ENCODE results near the gene PM20D2.
"Not testable (repeated sequence)": the region's sequence is repeated elsewhere in the genome, so short reads cannot be mapped to it uniquely, and the experiment has no call there.

The PM20D2 gene

GRCh38 chr6:89117211-89118108 lies 28.4 kb upstream of the PM20D2 start, which contains the start of gene SRSF12:
TSS of gene SRSF12 (minus strand) at chr6:89118071. CDS start at chr6:89117887, 184 bp downstream.
- in situ Hi-C loops (cut with HindIII; ENCODE audit: low sequenced_read_pairs), result no loop called here
- peak within 1 kb of the TSS; percentile 57 for H3K4me3 ChIP-seq (ENCODE audit: low read depth, low read length)
- DNase-seq (ENCODE audit: low read depth), result no peak
- TF ChIP-seq CTCF (IDR thresholded peaks at IDR 0.05; ENCODE audit: low read depth, low read length, missing control alignments), result no peak

GRCh38 chr6:89118931-89119330 lies 26.9 kb upstream of the PM20D2 start:
- in situ Hi-C loops (cut with HindIII; ENCODE audit: low sequenced_read_pairs), result no loop called here
- no peak for DNase-seq (ENCODE audit: low read depth)
- H3K4me3 ChIP-seq (ENCODE audit: low read depth, low read length), result no peak overlapping the region
- no peak for TF ChIP-seq CTCF (IDR thresholded peaks at IDR 0.05; ENCODE audit: low read depth, low read length, missing control alignments)

GRCh38 chr6:89120371-89120770 lies 25.5 kb upstream of the PM20D2 start:
- DNase-seq (ENCODE audit: low read depth), result no peak
- no peak overlapping the region for H3K4me3 ChIP-seq (ENCODE audit: low read depth, low read length)
- in situ Hi-C loops (cut with HindIII; ENCODE audit: low sequenced_read_pairs), result loop anchor here (5.0 kb wide), 1 partner anchor 33 kb away; no protein-coding TSS in a partner anchor
- no peak for TF ChIP-seq CTCF (IDR thresholded peaks at IDR 0.05; ENCODE audit: low read depth, low read length, missing control alignments)

GRCh38 chr6:89121934-89122333 lies 23.9 kb upstream of the PM20D2 start:
- in situ Hi-C loops (cut with HindIII; ENCODE audit: low sequenced_read_pairs), result loop anchor here (5.0 kb wide), 1 partner anchor 35 kb away; no protein-coding TSS in a partner anchor
- no peak for DNase-seq (ENCODE audit: low read depth)
- TF ChIP-seq CTCF (IDR thresholded peaks at IDR 0.05; ENCODE audit: low read depth, low read length, missing control alignments), result no peak
- H3K4me3 ChIP-seq (ENCODE audit: low read depth, low read length), result no peak overlapping the region

- DNase-seq (ENCODE audit: low read depth), result peak; percentile 27
- TF ChIP-seq CTCF (IDR thresholded peaks at IDR 0.05; ENCODE audit: low read depth, low read length, missing control alignments), result peak; percentile 63
- in situ Hi-C loops (cut with HindIII; ENCODE audit: low sequenced_read_pairs), result loop anchor here (5.0 kb wide), 1 partner anchor 35 kb away; no protein-coding TSS in a partner anchor
- no peak overlapping the region for H3K4me3 ChIP-seq (ENCODE audit: low read depth, low read length)
Measured at GRCh38 chr6:89122625-89123024, 23.2 kb upstream of the PM20D2 start.

- H3K4me3 ChIP-seq (ENCODE audit: low read depth, low read length); in situ Hi-C loops (cut with HindIII; ENCODE audit: low sequenced_read_pairs); DNase-seq (ENCODE audit: low read depth): not testable (repeated sequence)
Measured at GRCh38 chr6:89128256-89128671, 17.6 kb upstream of the PM20D2 start.

- TF ChIP-seq CTCF (IDR thresholded peaks at IDR 0.05; ENCODE audit: low read depth, low read length, missing control alignments), result no peak
- H3K4me3 ChIP-seq (ENCODE audit: low read depth, low read length), result no peak overlapping the region
- DNase-seq (ENCODE audit: low read depth), result no peak
- in situ Hi-C loops (cut with HindIII; ENCODE audit: low sequenced_read_pairs), result no loop called here
Measured at GRCh38 chr6:89131599-89131998, 14.3 kb upstream of the PM20D2 start.
